ENCODE data around the gene GRIK1. TPM values are rescaled to one million over a fixed set of nuclear protein-coding genes. Genes with fewer than 3 reads are reported as not detected.

GRIK1 gene
- total RNA-seq, 2 donors from 2014 or later: 0.21 TPM; not detected in 1

DNA sequence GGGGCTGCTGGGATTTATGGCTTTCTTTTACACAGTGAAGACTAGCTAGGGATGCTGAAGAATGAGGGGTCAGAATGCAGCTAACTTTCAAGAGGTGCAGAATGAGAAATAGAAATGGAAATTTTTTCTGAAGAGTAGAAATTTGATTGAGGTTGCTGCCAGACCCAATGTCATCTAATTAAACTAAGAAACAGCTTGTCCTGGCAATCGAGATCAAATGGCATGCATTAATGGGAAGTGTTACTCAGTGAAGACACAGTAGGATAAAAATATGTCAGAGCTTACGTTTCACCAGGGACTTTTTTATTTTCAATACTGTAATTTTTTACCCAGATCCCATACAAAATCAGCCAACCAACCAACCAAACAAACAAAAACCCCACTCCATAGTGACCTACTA is 306.0 kb downstream of the GRIK1 start:
- Histone ChIP-seq H3K4me3 (no peak overlapping the region), H3K36me3 (no peaks in the 10 kb centered on the region), H3K9me3 (no peaks in the 10 kb centered on the region), H3K27ac (no peak overlapping the region), H3K27me3 (replicated peaks; ENCODE audit: insufficient read depth) (no peaks in the 10 kb centered on the region), H3K4me1 (ENCODE audit: control insufficient read depth in 1 of 2, low read depth in 2 of 2) (no peaks in the 10 kb centered on the region)
- DNase-seq (ENCODE audit: low spot score) (no peak), ATAC-seq (ENCODE audit: insufficient number of reproducible peaks, low FRiP score, low read depth) (no peak)
- TF ChIP-seq, protein P1, sequence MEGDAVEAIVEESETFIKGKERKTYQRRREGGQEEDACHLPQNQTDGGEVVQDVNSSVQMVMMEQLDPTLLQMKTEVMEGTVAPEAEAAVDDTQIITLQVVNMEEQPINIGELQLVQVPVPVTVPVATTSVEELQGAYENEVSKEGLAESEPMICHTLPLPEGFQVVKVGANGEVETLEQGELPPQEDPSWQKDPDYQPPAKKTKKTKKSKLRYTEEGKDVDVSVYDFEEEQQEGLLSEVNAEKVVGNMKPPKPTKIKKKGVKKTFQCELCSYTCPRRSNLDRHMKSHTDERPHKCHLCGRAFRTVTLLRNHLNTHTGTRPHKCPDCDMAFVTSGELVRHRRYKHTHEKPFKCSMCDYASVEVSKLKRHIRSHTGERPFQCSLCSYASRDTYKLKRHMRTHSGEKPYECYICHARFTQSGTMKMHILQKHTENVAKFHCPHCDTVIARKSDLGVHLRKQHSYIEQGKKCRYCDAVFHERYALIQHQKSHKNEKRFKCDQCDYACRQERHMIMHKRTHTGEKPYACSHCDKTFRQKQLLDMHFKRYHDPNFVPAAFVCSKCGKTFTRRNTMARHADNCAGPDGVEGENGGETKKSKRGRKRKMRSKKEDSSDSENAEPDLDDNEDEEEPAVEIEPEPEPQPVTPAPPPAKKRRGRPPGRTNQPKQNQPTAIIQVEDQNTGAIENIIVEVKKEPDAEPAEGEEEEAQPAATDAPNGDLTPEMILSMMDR (IDR thresholded peaks at IDR 0.05): no peak

DNA sequence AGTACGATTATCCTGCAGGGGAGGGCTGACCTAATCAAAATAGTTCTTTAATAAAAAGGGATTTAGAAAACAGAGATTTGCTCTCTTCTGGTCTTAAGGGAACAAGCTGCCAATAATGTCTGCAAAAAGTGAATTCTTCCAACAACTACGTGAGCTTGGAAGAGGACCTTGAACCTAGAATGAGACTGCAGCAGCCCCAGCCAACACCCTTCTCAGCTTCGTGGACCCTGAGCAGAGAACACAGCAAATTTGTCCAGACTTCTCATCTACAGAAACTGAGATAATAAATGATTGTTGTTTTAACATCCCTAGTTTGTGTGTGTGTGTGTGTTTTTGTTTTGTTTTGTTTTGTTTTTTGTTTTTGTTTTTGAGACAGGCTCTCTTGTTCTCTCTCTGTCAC is 309.4 kb downstream of the GRIK1 start:
- no peak overlapping the region for H3K27ac ChIP-seq
- DNase-seq (ENCODE audit: low spot score) (no peak), ATAC-seq (ENCODE audit: insufficient number of reproducible peaks, low FRiP score, low read depth) (no peak)
- TF ChIP-seq, protein P1 (IDR thresholded peaks at IDR 0.05): no peak
- H3K4me1 ChIP-seq (ENCODE audit: control insufficient read depth in 1 of 2, low read depth in 2 of 2): no peaks in the 10 kb centered on the region
- no peaks in the 10 kb centered on the region for H3K9me3 ChIP-seq
- no peaks in the 10 kb centered on the region for H3K27me3 ChIP-seq (replicated peaks; ENCODE audit: insufficient read depth)
- H3K36me3 ChIP-seq: no peaks in the 10 kb centered on the region
- no peak overlapping the region for H3K4me3 ChIP-seq

DNA sequence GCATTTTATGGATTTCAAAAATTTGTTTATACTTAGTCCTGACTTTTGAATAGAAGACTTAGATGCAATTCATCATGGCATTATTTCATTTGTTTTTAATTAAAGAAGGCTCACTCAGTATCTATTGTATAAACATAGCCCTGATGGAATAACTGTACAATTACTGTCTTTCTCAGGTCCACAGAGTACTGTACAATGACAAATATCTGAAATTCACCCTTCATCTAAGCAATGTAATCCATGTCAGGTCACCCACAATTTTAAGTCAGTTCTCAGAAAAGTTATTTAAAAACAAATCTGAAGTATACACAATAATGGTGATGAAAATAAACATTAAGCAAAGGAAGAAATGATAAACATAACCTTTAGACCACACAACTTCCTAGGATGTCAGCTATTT is 311.9 kb downstream of the GRIK1 start:
- H3K27ac ChIP-seq: no peak overlapping the region
- H3K36me3 ChIP-seq: no peaks in the 10 kb centered on the region
- ATAC-seq (ENCODE audit: insufficient number of reproducible peaks, low FRiP score, low read depth): no peak
- H3K9me3 ChIP-seq: no peaks in the 10 kb centered on the region
- no peaks in the 10 kb centered on the region for H3K27me3 ChIP-seq (replicated peaks; ENCODE audit: insufficient read depth)
- no peak overlapping the region for H3K4me3 ChIP-seq
- TF ChIP-seq, protein P1 (IDR thresholded peaks at IDR 0.05): no peak
- DNase-seq (ENCODE audit: low spot score): no peak
- no peaks in the 10 kb centered on the region for H3K4me1 ChIP-seq (ENCODE audit: control insufficient read depth in 1 of 2, low read depth in 2 of 2)

DNA sequence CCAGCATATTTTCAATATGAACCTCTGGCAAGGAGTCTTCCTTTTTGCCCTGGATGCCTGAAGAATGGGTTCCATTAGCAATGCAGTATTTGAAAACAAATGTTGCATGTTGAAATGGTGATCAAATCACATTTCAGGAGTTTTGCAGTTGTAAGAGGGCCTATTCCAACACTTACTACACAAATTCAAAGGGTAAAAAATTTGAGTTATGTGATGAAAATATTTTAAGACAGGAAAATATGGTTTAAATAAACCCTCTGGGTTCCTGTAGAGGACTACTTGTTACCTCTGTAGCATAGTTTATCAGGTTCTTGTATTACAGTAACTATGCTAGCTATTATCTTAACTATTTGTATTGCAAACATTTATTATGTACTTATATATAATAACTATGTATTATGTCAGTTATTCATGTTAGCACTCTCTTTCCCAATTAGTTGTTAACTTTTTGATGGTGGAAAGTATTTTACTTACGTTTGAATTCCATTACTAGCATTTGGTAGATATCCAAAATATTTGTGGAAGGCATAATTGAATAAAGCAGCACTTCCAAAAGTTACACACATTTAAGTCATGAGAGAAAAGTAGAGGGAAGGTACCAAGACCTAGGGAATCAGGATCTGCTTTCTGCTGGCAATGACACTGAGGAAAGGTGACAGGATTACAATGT is 312.9 kb downstream of the GRIK1 start:
- TF ChIP-seq, protein P1 (IDR thresholded peaks at IDR 0.05): no peak
- ATAC-seq (ENCODE audit: insufficient number of reproducible peaks, low FRiP score, low read depth): no peak
- H3K27ac ChIP-seq: no peak overlapping the region

DNA sequence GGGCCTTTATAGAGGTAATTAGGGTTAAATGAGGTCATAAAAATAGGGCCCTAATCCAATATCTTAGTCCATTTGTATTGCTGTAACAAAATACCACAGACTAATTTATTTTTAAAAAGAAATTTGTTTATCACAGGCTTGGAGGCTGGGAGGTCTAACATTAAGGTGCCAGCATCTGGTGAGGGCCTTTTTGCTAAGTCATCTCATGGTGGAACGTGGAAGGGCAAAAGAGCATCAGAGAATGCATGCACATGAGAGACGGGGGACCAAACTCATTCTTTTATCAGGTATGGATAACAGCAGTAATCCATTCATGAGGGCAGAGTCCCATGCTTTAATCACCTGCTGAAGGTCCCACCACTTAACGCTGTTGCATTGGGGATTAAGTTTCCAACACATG is 313.8 kb downstream of the GRIK1 start:
- Histone ChIP-seq H3K4me3 (no peak overlapping the region), H3K36me3 (no peaks in the 10 kb centered on the region), H3K27ac (no peak overlapping the region), H3K4me1 (ENCODE audit: control insufficient read depth in 1 of 2, low read depth in 2 of 2) (no peaks in the 10 kb centered on the region), H3K27me3 (replicated peaks; ENCODE audit: insufficient read depth) (no peaks in the 10 kb centered on the region), H3K9me3 (no peaks in the 10 kb centered on the region)
- no peak for DNase-seq (ENCODE audit: low spot score)
- TF ChIP-seq, protein P1 (IDR thresholded peaks at IDR 0.05): no peak
- no peak for ATAC-seq (ENCODE audit: insufficient number of reproducible peaks, low FRiP score, low read depth)

More for the DNA sequence above, 312.9 kb downstream of the GRIK1 start:
- H3K4me3 ChIP-seq: no peak overlapping the region
- H3K4me1 ChIP-seq (ENCODE audit: control insufficient read depth in 1 of 2, low read depth in 2 of 2): no peaks in the 10 kb centered on the region
- no peaks in the 10 kb centered on the region for H3K9me3 ChIP-seq
- H3K27me3 ChIP-seq (replicated peaks; ENCODE audit: insufficient read depth): no peaks in the 10 kb centered on the region
- H3K36me3 ChIP-seq: no peaks in the 10 kb centered on the region
- DNase-seq (ENCODE audit: low spot score): no peak

All from thoracic aorta (tissue), 2 donors.